ENCODE measurements around the gene SSX2B.
"Not testable (repeated sequence)": the region's sequence is repeated elsewhere in the genome, so short reads cannot be mapped to it uniquely, and the experiment has no call there.

DNA sequence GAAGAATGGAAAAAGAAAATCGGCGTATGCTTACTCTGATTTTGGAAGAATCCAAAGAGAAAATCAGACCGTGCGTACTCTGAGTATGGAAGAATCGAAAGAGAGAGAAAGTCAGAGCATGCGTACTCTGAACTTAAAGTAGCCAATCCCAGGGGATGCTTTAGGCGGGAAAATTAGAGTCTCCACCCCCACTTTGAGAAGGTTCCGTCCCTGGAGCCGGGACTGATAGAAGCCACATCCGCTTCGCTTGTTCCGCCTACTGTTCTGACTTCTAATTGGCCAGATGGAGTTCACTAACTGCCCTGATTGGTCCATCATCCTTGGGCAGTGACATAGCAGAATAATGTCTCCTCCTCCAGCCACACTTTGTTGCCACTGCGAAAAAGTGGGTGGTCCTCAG is 44.0 kb upstream of the SSX2B start, which contains the start of gene SSX2:
- TF ChIP-seq, protein P1, sequence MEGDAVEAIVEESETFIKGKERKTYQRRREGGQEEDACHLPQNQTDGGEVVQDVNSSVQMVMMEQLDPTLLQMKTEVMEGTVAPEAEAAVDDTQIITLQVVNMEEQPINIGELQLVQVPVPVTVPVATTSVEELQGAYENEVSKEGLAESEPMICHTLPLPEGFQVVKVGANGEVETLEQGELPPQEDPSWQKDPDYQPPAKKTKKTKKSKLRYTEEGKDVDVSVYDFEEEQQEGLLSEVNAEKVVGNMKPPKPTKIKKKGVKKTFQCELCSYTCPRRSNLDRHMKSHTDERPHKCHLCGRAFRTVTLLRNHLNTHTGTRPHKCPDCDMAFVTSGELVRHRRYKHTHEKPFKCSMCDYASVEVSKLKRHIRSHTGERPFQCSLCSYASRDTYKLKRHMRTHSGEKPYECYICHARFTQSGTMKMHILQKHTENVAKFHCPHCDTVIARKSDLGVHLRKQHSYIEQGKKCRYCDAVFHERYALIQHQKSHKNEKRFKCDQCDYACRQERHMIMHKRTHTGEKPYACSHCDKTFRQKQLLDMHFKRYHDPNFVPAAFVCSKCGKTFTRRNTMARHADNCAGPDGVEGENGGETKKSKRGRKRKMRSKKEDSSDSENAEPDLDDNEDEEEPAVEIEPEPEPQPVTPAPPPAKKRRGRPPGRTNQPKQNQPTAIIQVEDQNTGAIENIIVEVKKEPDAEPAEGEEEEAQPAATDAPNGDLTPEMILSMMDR (IDR thresholded peaks at IDR 0.05) = not testable (repeated sequence)
- not testable (repeated sequence) for TF ChIP-seq POLR2A (IDR thresholded peaks at IDR 0.05)
